Measurements from ENCODE around the gene DTNA.

- TF ChIP-seq CTCF (IDR thresholded peaks at IDR 0.05) (no peak), POLR2A (IDR thresholded peaks at IDR 0.05) (no peak)
Measured at GRCh38 chr18:34760444-34760843, 50.3 kb downstream of the DTNA start.
